ENCODE data around the gene PDK1.
"Not testable (repeated sequence)": the region's sequence is repeated elsewhere in the genome, so short reads cannot be mapped to it uniquely, and the experiment has no call there.

PDK1 gene

GRCh38 chr2:172551271-172551670 lies 4.6 kb upstream of the PDK1 start:
- DNase-seq (ENCODE audit: low read depth, low spot score) = no peak

GRCh38 chr2:172552547-172553291 lies 3.2 kb upstream of the PDK1 start:
- peak overlapping the region; percentile 23 for H3K27ac ChIP-seq
- DNase-seq (ENCODE audit: low read depth, low spot score) = peak; percentile 50

More at GRCh38 chr2:172551271-172551670, 4.6 kb upstream of the PDK1 start:
- H3K27ac ChIP-seq = no peak overlapping the region

GRCh38 chr2:172554352-172555271 lies 1.3 kb upstream of the PDK1 start:
- DNase-seq (ENCODE audit: low read depth, low spot score) = no peak
- H3K27ac ChIP-seq = peak overlapping the region; percentile 83

GRCh38 chr2:172555272-172555521 lies 693 bp upstream of the PDK1 start:
- peak overlapping the region; percentile 83 for H3K27ac ChIP-seq
- no peak for DNase-seq (ENCODE audit: low read depth, low spot score)

- peak overlapping the region; percentile 83 for H3K27ac ChIP-seq
- peak; percentile 43 for DNase-seq (ENCODE audit: low read depth, low spot score)
These were observed 569 bp downstream of the PDK1 start for GRCh38 chr2:172556284-172557033.

- no peak overlapping the region for H3K27ac ChIP-seq
- no peak for DNase-seq (ENCODE audit: low read depth, low spot score)
These were observed 2.5 kb downstream of the PDK1 start for GRCh38 chr2:172558372-172558771.

- no peak for DNase-seq (ENCODE audit: low read depth, low spot score)
- H3K27ac ChIP-seq = no peak overlapping the region
These were observed 4.8 kb downstream of the PDK1 start for GRCh38 chr2:172560721-172561120.

- no peak for DNase-seq (ENCODE audit: low read depth, low spot score)
- H3K27ac ChIP-seq = no peak overlapping the region
These were observed 5.4 kb downstream of the PDK1 start for GRCh38 chr2:172561270-172561669.

GRCh38 chr2:172562298-172562697 lies 6.4 kb downstream of the PDK1 start:
- no peak overlapping the region for H3K27ac ChIP-seq
- DNase-seq (ENCODE audit: low read depth, low spot score) = no peak

- no peak for DNase-seq (ENCODE audit: low read depth, low spot score)
- H3K27ac ChIP-seq = no peak overlapping the region
These were observed 8.5 kb downstream of the PDK1 start for GRCh38 chr2:172564376-172564775.

GRCh38 chr2:172571245-172571644 lies 15.4 kb downstream of the PDK1 start:
- DNase-seq (ENCODE audit: low read depth, low spot score) = no peak
- H3K27ac ChIP-seq = no peak overlapping the region

- H3K27ac ChIP-seq = no peak overlapping the region
- DNase-seq (ENCODE audit: low read depth, low spot score) = no peak
These were observed 17.1 kb downstream of the PDK1 start for GRCh38 chr2:172572981-172573380.

GRCh38 chr2:172574965-172575364 lies 19.1 kb downstream of the PDK1 start:
- H3K27ac ChIP-seq = no peak overlapping the region

GRCh38 chr2:172578054-172578453 lies 22.2 kb downstream of the PDK1 start:
- no peak for DNase-seq (ENCODE audit: low read depth, low spot score)
- no peak overlapping the region for H3K27ac ChIP-seq

More at GRCh38 chr2:172574965-172575364, 19.1 kb downstream of the PDK1 start:
- DNase-seq (ENCODE audit: low read depth, low spot score) = no peak

- no peak for DNase-seq (ENCODE audit: low read depth, low spot score)
- H3K27ac ChIP-seq = no peak overlapping the region
These were observed 23.1 kb downstream of the PDK1 start for GRCh38 chr2:172578860-172579512.

GRCh38 chr2:172580544-172580943 lies 24.7 kb downstream of the PDK1 start:
- no peak for DNase-seq (ENCODE audit: low read depth, low spot score)
- no peak overlapping the region for H3K27ac ChIP-seq

- no peak for DNase-seq (ENCODE audit: low read depth, low spot score)
- H3K27ac ChIP-seq = no peak overlapping the region
These were observed 26.8 kb downstream of the PDK1 start for GRCh38 chr2:172582656-172583055.

- H3K27ac ChIP-seq = no peak overlapping the region
- no peak for DNase-seq (ENCODE audit: low read depth, low spot score)
These were observed 30.5 kb downstream of the PDK1 start for GRCh38 chr2:172586245-172586891.

GRCh38 chr2:172587231-172587630 lies 31.3 kb downstream of the PDK1 start:
- not testable (repeated sequence) for H3K27ac ChIP-seq; DNase-seq (ENCODE audit: low read depth, low spot score)

GRCh38 chr2:172588931-172589330 lies 33.0 kb downstream of the PDK1 start:
- H3K27ac ChIP-seq = no peak overlapping the region
- DNase-seq (ENCODE audit: low read depth, low spot score) = peak; percentile 8

Measured in epithelial cell of prostate (primary cell).